ENCODE measurements around the gene CLINT1. TPM values are rescaled to one million over a fixed set of nuclear protein-coding genes. Genes with fewer than 3 reads are reported as not detected.
A peak's percentile ranks its signal among the peaks of the same experiment; 100 is the strongest.

CLINT1 gene
- total RNA-seq, 1 experiment from 2014 or later: 170 TPM

- ChIA-PET POLR2A (interaction anchor here (0.7 to 1.8 kb wide), 7 partner anchors 10 to 789 kb away, joined by 3 to 7 read pairs (median 3); partner anchors contain the start of gene CLINT1), CTCF (interaction anchor here (0.6 to 4.4 kb wide), 35 partner anchors 10 to 1313 kb away, joined by 3 to 101 read pairs (median 4); partner anchors contain the start of gene CLINT1)
- H3K36me3 Mint-ChIP-seq (ENCODE audit: insufficient read depth, unreplicated experiment): peaks cover 33% of the 10 kb centered on the region
- TF ChIP-seq CTCF (IDR thresholded peaks at IDR 0.05; ENCODE audit: unreplicated experiment): no peak
- BruUV-seq (replicated peaks): no TSS peak
- intact Hi-C loops (cut with micrococcal nuclease): loop anchor here (1.0 to 10.0 kb wide), 6 partner anchors 37 to 1285 kb away; no protein-coding TSS in a partner anchor
- no peaks in the 10 kb centered on the region for H3K9me3 Mint-ChIP-seq (ENCODE audit: unreplicated experiment)
- no peak overlapping the region for H3K4me3 Mint-ChIP-seq (ENCODE audit: unreplicated experiment)
- H3K27me3 Mint-ChIP-seq (ENCODE audit: insufficient read depth, unreplicated experiment): no peaks in the 10 kb centered on the region
- DNase-seq (ENCODE audit: unreplicated experiment): no peak
- H3K4me1 Mint-ChIP-seq (ENCODE audit: insufficient read depth, unreplicated experiment): peaks cover 21% of the 10 kb centered on the region
- peak overlapping the region; percentile 61 for H3K27ac Mint-ChIP-seq (ENCODE audit: low read depth, unreplicated experiment)
Measured at GRCh38 chr5:157819502-157820115, 39.3 kb downstream of the CLINT1 start.

- Mint-ChIP-seq H3K9me3 (ENCODE audit: unreplicated experiment) (no peaks in the 10 kb centered on the region), H3K36me3 (ENCODE audit: insufficient read depth, unreplicated experiment) (peaks cover 45% of the 10 kb centered on the region), H3K27me3 (ENCODE audit: insufficient read depth, unreplicated experiment) (no peaks in the 10 kb centered on the region), H3K27ac (ENCODE audit: low read depth, unreplicated experiment) (no peak overlapping the region), H3K4me3 (ENCODE audit: unreplicated experiment) (no peak overlapping the region), H3K4me1 (ENCODE audit: insufficient read depth, unreplicated experiment) (peaks cover 21% of the 10 kb centered on the region)
- TF ChIP-seq CTCF (IDR thresholded peaks at IDR 0.05; ENCODE audit: unreplicated experiment): no peak
- no peak for DNase-seq (ENCODE audit: unreplicated experiment)
- POLR2A ChIA-PET: interaction anchor here (0.7 to 1.1 kb wide), 3 partner anchors 130 to 327 kb away, joined by 3 to 4 read pairs (median 4); no protein-coding TSS in a partner anchor
- no TSS peak for BruUV-seq (replicated peaks)
- intact Hi-C loops (cut with micrococcal nuclease): no loop called here
- CTCF ChIA-PET: interaction anchor here (0.6 to 4.4 kb wide), 19 partner anchors 10 to 1314 kb away, joined by 3 to 101 read pairs (median 5); no protein-coding TSS in a partner anchor
Measured at GRCh38 chr5:157818368-157818767, 40.6 kb downstream of the CLINT1 start.

GRCh38 chr5:157817928-157818327 lies 41.0 kb downstream of the CLINT1 start:
- intact Hi-C loops (cut with micrococcal nuclease): no loop called here
- CTCF ChIA-PET: interaction anchor here (0.6 to 4.4 kb wide), 38 partner anchors 9 to 1315 kb away, joined by 3 to 101 read pairs (median 4); no protein-coding TSS in a partner anchor
- no peak for TF ChIP-seq CTCF (IDR thresholded peaks at IDR 0.05; ENCODE audit: unreplicated experiment)
- Mint-ChIP-seq H3K4me3 (ENCODE audit: unreplicated experiment) (no peak overlapping the region), H3K36me3 (ENCODE audit: insufficient read depth, unreplicated experiment) (peaks cover 46% of the 10 kb centered on the region), H3K27me3 (ENCODE audit: insufficient read depth, unreplicated experiment) (no peaks in the 10 kb centered on the region), H3K27ac (ENCODE audit: low read depth, unreplicated experiment) (no peak overlapping the region), H3K9me3 (ENCODE audit: unreplicated experiment) (no peaks in the 10 kb centered on the region), H3K4me1 (ENCODE audit: insufficient read depth, unreplicated experiment) (peaks cover 21% of the 10 kb centered on the region)
- DNase-seq (ENCODE audit: unreplicated experiment): no peak
- POLR2A ChIA-PET: interaction anchor here (0.6 to 1.3 kb wide), 6 partner anchors 10 to 353 kb away, joined by 3 to 4 read pairs (median 3); no protein-coding TSS in a partner anchor
- no TSS peak for BruUV-seq (replicated peaks)

GRCh38 chr5:157817387-157817702 lies 41.6 kb downstream of the CLINT1 start:
- intact Hi-C loops (cut with micrococcal nuclease): no loop called here
- Mint-ChIP-seq H3K9me3 (ENCODE audit: unreplicated experiment) (no peaks in the 10 kb centered on the region), H3K27ac (ENCODE audit: low read depth, unreplicated experiment) (no peak overlapping the region), H3K27me3 (ENCODE audit: insufficient read depth, unreplicated experiment) (no peaks in the 10 kb centered on the region), H3K4me1 (ENCODE audit: insufficient read depth, unreplicated experiment) (peaks cover 19% of the 10 kb centered on the region), H3K4me3 (ENCODE audit: unreplicated experiment) (no peak overlapping the region), H3K36me3 (ENCODE audit: insufficient read depth, unreplicated experiment) (peaks cover 52% of the 10 kb centered on the region)
- DNase-seq (ENCODE audit: unreplicated experiment): no peak
- ChIA-PET POLR2A (interaction anchor here (0.6 to 1.3 kb wide), 6 partner anchors 11 to 354 kb away, joined by 3 to 4 read pairs (median 3); no protein-coding TSS in a partner anchor), CTCF (interaction anchor here (0.6 to 4.4 kb wide), 46 partner anchors 9 to 1315 kb away, joined by 3 to 101 read pairs (median 4); no protein-coding TSS in a partner anchor)
- no TSS peak for BruUV-seq (replicated peaks)
- no peak for TF ChIP-seq CTCF (IDR thresholded peaks at IDR 0.05; ENCODE audit: unreplicated experiment)
